GM12892 (cell line): ENCODE results near the gene LITAF.
A peak's percentile ranks its signal among the peaks of the same experiment; 100 is the strongest.

Experiments used
- DNase-seq: peaks from one replicate; pipeline ENCODE4 v3.0.0; 2011; ENCODE audit not compliant: insufficient read length
- FAIRE-seq: peaks from 2 replicates; lab custom pipeline; 2011; peaks lifted over from hg19 to GRCh38; lab: Jason Lieb, UNC
- POLR2A ChIP-seq: IDR thresholded peaks from 2 replicates; pipeline ENCODE4 v1.6.1; 2011; ENCODE audit warnings: low read depth, low read length, control low read depth
- POLR2AphosphoS5 ChIP-seq: IDR thresholded peaks from 2 replicates; pipeline ENCODE4 v1.6.1; 2011; ENCODE audit warnings: low read depth, low read length, control low read depth
- TAF1 ChIP-seq: IDR thresholded peaks from 2 replicates; pipeline ENCODE4 v1.6.1; 2011; ENCODE audit warnings: low read depth, mild to moderate bottlenecking, control low read depth, low read length, borderline replicate concordance

Gene LITAF

GRCh38 chr16:11550791-11551498 is 35.8 kb downstream of the LITAF start:
- DNase-seq (no peak), FAIRE-seq (no peak)
- TF ChIP-seq POLR2A (no peak), POLR2AphosphoS5 (no peak)

- no peak for FAIRE-seq
- no peak for TF ChIP-seq POLR2AphosphoS5
- no peak for TF ChIP-seq POLR2A
- TF ChIP-seq TAF1, result no peak
- DNase-seq, result no peak
Observed at GRCh38 chr16:11547118-11547916, 39.4 kb downstream of the LITAF start.

- TF ChIP-seq POLR2AphosphoS5 (no peak), TAF1 (no peak), POLR2A (0 out of 2 replicates have a peak, but pooled peaks have one; percentile 22)
- FAIRE-seq (no peak), DNase-seq (no peak)
Observed at GRCh38 chr16:11546608-11547061, 40.1 kb downstream of the LITAF start.

- TF ChIP-seq TAF1 (no peak), POLR2AphosphoS5 (no peak), POLR2A (no peak)
- FAIRE-seq (no peak), DNase-seq (no peak)
Observed at GRCh38 chr16:11543661-11544393, 42.9 kb downstream of the LITAF start.

- DNase-seq, result no peak
- TF ChIP-seq POLR2AphosphoS5 (no peak), TAF1 (no peak), POLR2A (no peak)
- FAIRE-seq, result no peak
Observed at GRCh38 chr16:11542069-11542744, 44.5 kb downstream of the LITAF start.

GRCh38 chr16:11539641-11540050 is 47.1 kb downstream of the LITAF start:
- FAIRE-seq, result no peak
- no peak for TF ChIP-seq TAF1
- no peak for DNase-seq

- TF ChIP-seq TAF1, result no peak
- no peak for TF ChIP-seq POLR2AphosphoS5
- no peak for TF ChIP-seq POLR2A
Observed at GRCh38 chr16:11538880-11539279, 47.8 kb downstream of the LITAF start.

GRCh38 chr16:11536104-11536866 is 50.4 kb downstream of the LITAF start:
- DNase-seq (no peak), FAIRE-seq (no peak)
- no peak for TF ChIP-seq POLR2A
- TF ChIP-seq POLR2AphosphoS5, result no peak
- no peak for TF ChIP-seq TAF1

More at GRCh38 chr16:11538880-11539279, 47.8 kb downstream of the LITAF start:
- DNase-seq, result no peak
- FAIRE-seq, result no peak

GRCh38 chr16:11535494-11535893 is 51.2 kb downstream of the LITAF start:
- no peak for FAIRE-seq
- TF ChIP-seq TAF1 (no peak), POLR2AphosphoS5 (no peak), POLR2A (no peak)

GRCh38 chr16:11534262-11534661 is 52.5 kb downstream of the LITAF start:
- FAIRE-seq, result no peak
- no peak for DNase-seq
- TF ChIP-seq POLR2A (no peak), POLR2AphosphoS5 (no peak), TAF1 (no peak)

More at GRCh38 chr16:11535494-11535893, 51.2 kb downstream of the LITAF start:
- DNase-seq, result no peak

- no peak for DNase-seq
- TF ChIP-seq TAF1 (no peak), POLR2A (no peak), POLR2AphosphoS5 (no peak)
- FAIRE-seq, result no peak
Observed at GRCh38 chr16:11533588-11533987, 53.1 kb downstream of the LITAF start.
